Right lobe of liver (tissue), 4 donors: ENCODE measurements around the gene LPXN.

ENCODE experiments used
- POLR2A ChIP-seq: fragments of 450-650 bp; IDR thresholded peaks from one replicate; pipeline ENCODE4 v1.6.1; 2017; ENCODE audit warnings: antibody characterized with exemption, mild to moderate bottlenecking
- TF ChIP-seq, protein P1 (sequence below), 4 donors: fragments of 200-600 bp in 3 of 4; fragments of 450-650 bp in 1 of 4; IDR thresholded peaks; one replicate each; pipeline versions ENCODE4 v1.5.1 to v1.8.0; 2016 to 2022; ENCODE audit warnings: antibody characterized with exemption in 4 of 4, mild to moderate bottlenecking in 2 of 4
- donor health status: DM: no; HTN: no; CAD: no.
- donor health status: DM: no; HTN: no; CAD: no.
- donor health status: DM: no; HTN: yes; CAD: no.

DNA sequence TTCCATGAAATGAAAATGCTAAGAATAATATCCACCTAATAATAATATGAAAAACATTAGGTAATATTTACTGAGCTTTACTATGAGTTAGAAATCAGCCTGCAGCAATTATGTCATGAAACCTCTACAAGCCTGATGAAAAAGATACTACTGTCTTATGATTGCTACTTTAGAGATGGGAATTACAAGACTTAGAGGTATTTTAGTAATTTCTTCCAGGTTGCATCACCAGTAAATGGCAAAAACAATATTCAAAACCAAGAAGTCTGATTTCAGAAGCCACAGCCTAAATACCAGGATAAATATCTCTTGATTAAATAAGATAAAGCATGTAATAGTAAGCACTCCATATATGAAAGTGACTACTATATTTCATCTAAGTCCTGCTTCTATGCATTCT, 81.6 kb downstream of the LPXN start:
- no peak for TF ChIP-seq POLR2A
- TF ChIP-seq, protein P1, sequence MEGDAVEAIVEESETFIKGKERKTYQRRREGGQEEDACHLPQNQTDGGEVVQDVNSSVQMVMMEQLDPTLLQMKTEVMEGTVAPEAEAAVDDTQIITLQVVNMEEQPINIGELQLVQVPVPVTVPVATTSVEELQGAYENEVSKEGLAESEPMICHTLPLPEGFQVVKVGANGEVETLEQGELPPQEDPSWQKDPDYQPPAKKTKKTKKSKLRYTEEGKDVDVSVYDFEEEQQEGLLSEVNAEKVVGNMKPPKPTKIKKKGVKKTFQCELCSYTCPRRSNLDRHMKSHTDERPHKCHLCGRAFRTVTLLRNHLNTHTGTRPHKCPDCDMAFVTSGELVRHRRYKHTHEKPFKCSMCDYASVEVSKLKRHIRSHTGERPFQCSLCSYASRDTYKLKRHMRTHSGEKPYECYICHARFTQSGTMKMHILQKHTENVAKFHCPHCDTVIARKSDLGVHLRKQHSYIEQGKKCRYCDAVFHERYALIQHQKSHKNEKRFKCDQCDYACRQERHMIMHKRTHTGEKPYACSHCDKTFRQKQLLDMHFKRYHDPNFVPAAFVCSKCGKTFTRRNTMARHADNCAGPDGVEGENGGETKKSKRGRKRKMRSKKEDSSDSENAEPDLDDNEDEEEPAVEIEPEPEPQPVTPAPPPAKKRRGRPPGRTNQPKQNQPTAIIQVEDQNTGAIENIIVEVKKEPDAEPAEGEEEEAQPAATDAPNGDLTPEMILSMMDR (IDR thresholded peaks at IDR 0.05) = no peak
